T-helper 2 cell treated with Interferon-gamma antibody and Interleukin-4, amounts not matched to agents 5 μg/mL and 100 μg/mL, for 36 hours (primary cell): ENCODE results near the gene PHF21A.
"Not testable (repeated sequence)": the region's sequence is repeated elsewhere in the genome, so short reads cannot be mapped to it uniquely, and the experiment has no call there.

ENCODE experiments used
- DNase-seq: peaks from one replicate; pipeline ENCODE4 v3.0.0; 2021; ENCODE audit warnings: low spot score
- H3K27ac Mint-ChIP-seq: one replicate; pipeline ENCODE4 v1.8.0; 2021; ENCODE audit warnings: mild to moderate bottlenecking, mixed read lengths
- H3K27me3 Mint-ChIP-seq: one replicate; pipeline ENCODE4 v1.8.0; 2021; ENCODE audit warnings: low read depth, mixed read lengths
- H3K36me3 Mint-ChIP-seq: one replicate; pipeline ENCODE4 v1.8.0; 2021; ENCODE audit warnings: low read depth, mixed read lengths
- H3K4me1 Mint-ChIP-seq: one replicate; pipeline ENCODE4 v1.8.0; 2021; ENCODE audit warnings: low read depth, mixed read lengths
- H3K4me3 Mint-ChIP-seq: one replicate; pipeline ENCODE4 v1.8.0; 2022; ENCODE audit warnings: mild to moderate bottlenecking, moderate library complexity, mixed read lengths
- H3K9me3 Mint-ChIP-seq: one replicate; pipeline ENCODE4 v1.8.0; 2021; ENCODE audit warnings: mixed read lengths

The PHF21A gene

DNA sequence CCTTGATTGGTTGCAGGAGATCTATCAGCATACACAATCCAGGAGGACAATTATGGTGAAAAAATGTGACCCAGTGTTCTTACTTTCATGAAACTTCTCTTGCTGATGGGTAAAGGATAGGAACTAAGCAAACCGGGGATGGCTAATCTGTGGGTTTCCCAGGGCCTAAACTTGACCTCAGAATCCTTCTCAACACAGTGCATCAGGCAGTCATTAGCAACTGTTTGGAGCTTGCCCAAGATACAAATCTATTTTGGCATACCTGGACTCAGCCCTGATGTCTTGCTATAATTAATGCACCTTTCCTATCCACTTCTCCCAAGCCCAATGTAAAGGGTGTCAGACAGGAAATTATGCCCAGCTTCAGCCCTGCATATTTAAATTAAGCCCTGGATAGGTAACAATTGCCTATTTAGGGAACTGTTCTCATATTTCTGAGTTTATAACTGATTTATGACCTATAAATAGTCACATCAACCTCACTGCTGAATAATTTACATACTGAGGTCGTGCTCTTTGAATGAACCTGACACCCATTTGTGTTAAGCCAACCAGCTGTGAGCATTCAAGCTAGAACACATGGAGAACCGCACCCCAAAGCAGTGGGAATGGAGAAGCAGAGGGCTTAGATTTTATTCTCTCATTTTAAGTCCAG, 9.2 kb upstream of the PHF21A start:
- peaks cover 20% of the 10 kb centered on the region for H3K27me3 Mint-ChIP-seq
- no peak overlapping the region for H3K4me3 Mint-ChIP-seq
- H3K36me3 Mint-ChIP-seq: no peaks in the 10 kb centered on the region
- DNase-seq: no peak
- H3K9me3 Mint-ChIP-seq: no peaks in the 10 kb centered on the region
- peaks cover 15% of the 10 kb centered on the region for H3K4me1 Mint-ChIP-seq
- H3K27ac Mint-ChIP-seq: no peak overlapping the region

DNA sequence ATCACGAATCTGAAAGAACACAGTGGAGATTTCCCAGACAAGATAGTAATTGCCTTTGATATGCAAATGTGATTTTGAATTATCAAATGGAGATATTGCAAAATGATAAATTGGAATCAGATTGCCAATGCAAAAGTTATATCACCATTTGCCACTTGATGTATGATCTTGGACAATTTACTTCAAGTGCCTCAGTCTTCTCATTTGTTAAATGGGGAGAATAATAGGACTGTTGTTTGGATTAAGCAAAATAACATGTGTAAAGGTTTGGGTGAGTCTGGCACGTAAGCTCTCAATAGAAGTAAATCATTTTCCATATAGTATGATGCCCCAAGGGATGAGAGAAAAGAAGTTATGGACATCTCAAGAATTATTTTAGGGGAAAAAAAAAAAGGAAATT, 7.9 kb upstream of the PHF21A start:
- DNase-seq: no peak
- peaks cover 11% of the 10 kb centered on the region for H3K27me3 Mint-ChIP-seq
- no peaks in the 10 kb centered on the region for H3K36me3 Mint-ChIP-seq
- H3K4me3 Mint-ChIP-seq: no peak overlapping the region
- no peak overlapping the region for H3K27ac Mint-ChIP-seq
- peaks cover 19% of the 10 kb centered on the region for H3K4me1 Mint-ChIP-seq
- no peaks in the 10 kb centered on the region for H3K9me3 Mint-ChIP-seq

DNA sequence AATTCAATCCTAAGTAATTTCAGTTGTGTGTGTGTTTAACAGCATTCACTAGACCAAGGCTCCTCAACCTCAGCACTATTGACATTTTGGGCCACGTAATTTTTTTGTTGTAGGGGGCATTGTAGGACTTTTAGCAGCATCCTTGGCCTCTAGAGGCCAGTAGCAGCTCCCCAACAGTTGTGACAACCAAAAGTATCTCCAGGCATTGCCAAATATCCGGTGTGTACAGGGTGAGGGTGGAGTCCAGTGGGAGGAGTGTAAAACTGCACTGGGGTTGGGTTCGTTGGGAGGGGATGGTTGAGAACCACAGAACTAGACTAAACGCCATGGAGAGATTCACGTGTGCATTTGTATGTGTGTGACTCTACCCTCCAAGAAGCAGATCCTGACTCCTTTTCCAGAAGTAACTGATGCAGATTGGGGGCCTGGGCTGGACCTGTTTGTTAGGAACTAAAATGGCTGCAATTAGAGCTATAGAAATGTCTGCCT, 5.9 kb upstream of the PHF21A start:
- peak overlapping the region; percentile 10 for H3K4me3 Mint-ChIP-seq
- peak overlapping the region; percentile 64 for H3K27ac Mint-ChIP-seq

DNA sequence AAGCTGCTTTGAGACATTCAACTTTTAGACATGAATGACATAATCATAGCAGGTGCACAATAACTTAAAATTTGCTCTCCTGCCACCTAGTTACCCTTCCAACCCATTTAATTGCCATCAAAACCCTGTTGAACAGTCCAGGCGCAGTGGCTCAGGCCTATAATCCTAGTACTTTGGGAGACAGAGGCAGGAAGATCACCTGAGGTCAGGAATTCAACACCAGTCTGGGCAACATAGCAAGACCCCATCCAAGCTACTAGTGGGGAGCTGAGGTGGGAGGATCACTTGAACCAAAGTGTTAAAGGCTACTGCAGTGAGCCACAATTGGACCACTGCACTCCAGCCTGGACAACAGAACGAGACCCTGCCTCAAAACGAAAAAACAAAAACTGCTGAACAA, 4.0 kb upstream of the PHF21A start:
- Mint-ChIP-seq H3K9me3 (no peaks in the 10 kb centered on the region), H3K27ac (no peak overlapping the region), H3K27me3 (no peaks in the 10 kb centered on the region), H3K4me1 (peaks cover 24% of the 10 kb centered on the region), H3K4me3 (no peak overlapping the region), H3K36me3 (no peaks in the 10 kb centered on the region)
- no peak for DNase-seq

More for the DNA sequence above, 5.9 kb upstream of the PHF21A start:
- Mint-ChIP-seq H3K9me3 (no peaks in the 10 kb centered on the region), H3K36me3 (no peaks in the 10 kb centered on the region), H3K27me3 (peaks cover 3% of the 10 kb centered on the region), H3K4me1 (peaks cover 24% of the 10 kb centered on the region)
- DNase-seq: peak; percentile 63

DNA sequence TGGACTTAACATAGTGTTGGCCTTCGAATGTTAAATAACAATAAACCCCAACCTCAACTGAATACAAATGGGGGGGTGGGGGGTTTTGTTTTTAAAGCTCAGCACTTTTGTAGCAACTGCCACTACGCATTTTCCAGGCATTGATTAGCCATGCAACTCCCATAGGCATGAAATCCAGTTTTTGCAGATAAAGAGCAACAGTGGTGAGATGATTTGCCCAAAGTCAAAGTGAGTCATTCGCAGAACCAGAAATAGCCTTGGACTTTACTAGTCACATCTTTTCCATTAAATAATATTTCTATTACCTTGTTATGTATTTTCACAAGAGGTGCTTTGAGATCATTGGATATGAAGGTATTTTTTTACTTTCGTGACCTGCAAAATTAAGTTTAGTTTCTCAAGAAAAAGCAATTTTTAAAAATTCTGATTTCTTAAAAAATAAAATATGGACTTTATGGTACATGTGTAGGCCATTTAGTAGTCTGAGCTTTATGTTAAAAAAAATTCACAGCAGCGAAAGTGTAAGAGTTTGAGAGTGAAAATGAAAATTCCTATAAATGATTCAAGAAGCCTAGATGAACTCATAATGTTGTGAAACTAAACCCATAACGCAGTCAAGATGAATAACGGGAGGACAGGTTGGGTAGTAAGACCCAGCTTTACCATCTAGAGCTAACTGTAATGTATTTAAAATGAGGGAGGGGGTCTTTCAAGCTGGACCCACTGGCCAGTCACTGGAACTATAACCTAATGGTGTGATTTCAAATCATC, 1.9 kb upstream of the PHF21A start:
- peak overlapping the region; percentile 89 for H3K4me3 Mint-ChIP-seq
- H3K36me3 Mint-ChIP-seq: peaks cover 6% of the 10 kb centered on the region
- H3K27me3 Mint-ChIP-seq: no peaks in the 10 kb centered on the region
- no peak for DNase-seq
- H3K4me1 Mint-ChIP-seq: peaks cover 39% of the 10 kb centered on the region
- H3K9me3 Mint-ChIP-seq: no peaks in the 10 kb centered on the region
- no peak overlapping the region for H3K27ac Mint-ChIP-seq

DNA sequence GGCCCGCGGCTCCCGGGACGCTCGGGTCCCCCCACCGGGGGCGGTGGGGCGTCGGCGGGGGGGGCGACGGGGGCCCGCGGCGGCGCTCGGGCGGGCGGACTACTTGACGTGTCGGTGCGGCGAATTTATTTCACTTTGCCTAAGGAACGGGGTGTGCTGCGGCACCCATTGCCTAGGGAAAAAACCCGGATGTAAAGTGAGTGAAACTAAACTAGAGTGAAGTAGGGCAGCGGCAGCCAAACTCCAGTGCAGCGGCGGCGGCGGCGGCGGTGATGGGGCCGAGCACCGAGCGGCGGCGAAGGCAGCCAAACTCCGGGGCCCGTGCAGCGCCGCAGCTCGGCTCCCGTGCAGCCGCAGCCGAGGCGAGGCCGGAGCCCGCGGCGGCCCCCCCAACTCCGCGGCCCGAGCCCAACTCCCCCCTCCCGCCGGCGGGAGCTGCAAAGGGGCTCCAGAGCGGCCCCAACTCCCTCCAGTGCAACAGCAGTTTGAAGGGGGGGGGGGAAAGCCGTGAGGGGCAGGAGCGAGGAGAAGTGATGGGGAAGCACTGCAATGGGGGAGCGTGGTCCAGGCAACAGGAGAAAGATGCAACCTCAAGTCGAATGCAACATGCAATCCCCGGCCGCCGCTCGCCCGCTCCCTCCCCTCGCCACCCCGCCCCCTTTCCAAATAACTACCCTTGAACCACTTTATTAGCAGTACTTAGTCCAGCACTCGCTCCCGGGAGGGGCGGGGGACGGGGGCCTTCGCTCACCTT, 647 bp upstream of the PHF21A start:
- peaks cover 42% of the 10 kb centered on the region for H3K4me1 Mint-ChIP-seq
- DNase-seq: peak; percentile 80
- H3K4me3 Mint-ChIP-seq: peak overlapping the region; percentile 89
- no peaks in the 10 kb centered on the region for H3K27me3 Mint-ChIP-seq
- no peaks in the 10 kb centered on the region for H3K9me3 Mint-ChIP-seq
- peaks cover 6% of the 10 kb centered on the region for H3K36me3 Mint-ChIP-seq
- peak overlapping the region; percentile 90 for H3K27ac Mint-ChIP-seq

DNA sequence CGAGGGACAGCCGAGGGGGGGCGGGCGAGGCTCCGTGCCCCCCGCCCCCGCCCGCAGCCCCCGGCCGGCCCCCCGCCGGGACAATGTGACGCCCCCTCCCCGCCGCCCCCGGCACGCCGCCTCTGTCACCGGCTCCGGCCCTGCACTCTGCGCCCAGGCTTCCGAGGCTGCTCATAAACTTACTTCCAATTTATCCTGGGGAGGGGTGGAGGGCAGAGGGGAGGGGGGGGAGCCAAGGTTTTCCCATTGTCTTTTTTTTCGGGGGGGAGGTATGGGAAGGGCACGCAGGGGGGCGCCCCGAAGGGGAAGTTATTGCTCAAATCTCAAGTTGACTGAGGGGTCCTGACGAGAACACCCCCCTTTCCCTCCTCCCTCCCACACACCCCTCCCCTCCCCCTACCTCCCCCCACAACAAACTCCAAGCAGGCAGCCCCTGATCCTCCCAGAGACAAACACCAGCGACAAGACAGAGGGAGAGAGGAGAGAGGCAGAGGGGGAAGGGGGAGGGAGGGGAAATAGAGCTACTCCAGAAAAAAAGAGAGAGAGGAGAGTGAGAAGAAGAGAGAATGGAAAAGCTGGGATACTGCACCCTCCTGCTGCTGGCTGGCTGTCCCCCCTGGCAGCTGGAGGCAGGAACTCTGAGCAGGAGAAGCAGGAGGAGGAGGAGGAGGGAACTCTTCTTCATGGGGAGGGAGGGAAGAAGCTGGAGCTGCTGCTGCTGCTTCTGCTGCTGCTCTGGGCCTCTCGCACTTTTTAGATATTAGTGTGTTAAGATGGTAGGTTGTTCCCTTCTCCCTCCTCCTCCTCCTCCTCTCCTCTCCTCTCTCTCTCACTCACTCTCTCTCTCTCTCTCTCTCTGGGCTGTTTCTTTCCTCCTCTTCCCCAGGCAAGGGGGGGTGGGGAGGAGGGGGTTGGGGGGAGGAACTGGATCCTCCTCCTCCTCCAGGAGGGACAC, 631 bp downstream of the PHF21A start:
- Mint-ChIP-seq H3K36me3 (peaks cover 8% of the 10 kb centered on the region), H3K4me3 (peak overlapping the region; percentile 91), H3K9me3 (no peaks in the 10 kb centered on the region), H3K27ac (peak overlapping the region; percentile 94), H3K4me1 (peaks cover 44% of the 10 kb centered on the region), H3K27me3 (no peaks in the 10 kb centered on the region)
- peak; percentile 34 for DNase-seq

DNA sequence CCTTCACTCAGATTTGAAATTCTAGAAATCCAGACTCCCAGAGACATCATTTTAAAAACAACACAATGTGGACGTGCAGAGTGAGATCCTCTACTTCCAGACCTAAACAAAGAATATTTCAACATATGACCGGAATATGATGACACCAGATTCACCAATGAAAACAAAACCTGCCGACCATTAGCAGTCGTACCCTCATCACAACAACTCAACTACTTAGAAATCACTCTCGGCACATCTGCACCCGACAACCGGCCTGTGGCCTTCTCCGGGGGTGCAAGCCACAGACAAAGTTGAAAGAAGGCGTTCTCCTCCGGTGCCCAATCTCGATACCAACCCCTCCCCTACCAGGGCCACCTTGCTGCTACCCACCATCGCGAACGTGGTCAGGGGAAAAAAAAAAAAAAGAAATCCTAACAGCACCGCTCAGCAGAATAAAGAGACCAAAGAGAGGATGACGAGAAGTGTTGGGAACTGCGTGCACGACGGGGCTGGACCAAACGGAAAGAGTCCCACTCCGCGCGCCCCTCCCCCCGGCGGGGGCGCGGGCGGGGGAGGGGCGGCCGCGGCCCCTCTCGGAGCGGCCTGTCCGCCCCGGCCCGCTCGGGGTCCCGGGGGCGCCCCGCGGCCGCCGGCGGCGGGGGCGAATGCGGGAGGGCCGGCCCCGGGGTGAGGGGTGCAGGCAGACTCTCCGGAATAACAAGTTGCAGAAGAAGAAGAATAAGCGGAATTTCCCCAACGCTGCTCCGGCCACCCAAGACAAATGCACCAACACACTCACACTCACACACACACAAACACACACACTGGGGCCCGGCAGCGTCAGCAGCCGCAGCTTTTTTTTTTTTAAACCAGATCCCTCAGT, 1.7 kb downstream of the PHF21A start:
- peak overlapping the region; percentile 99 for H3K4me3 Mint-ChIP-seq
- H3K36me3 Mint-ChIP-seq: peaks cover 8% of the 10 kb centered on the region
- H3K4me1 Mint-ChIP-seq: peaks cover 48% of the 10 kb centered on the region
- peak; percentile 53 for DNase-seq
- no peaks in the 10 kb centered on the region for H3K9me3 Mint-ChIP-seq
- H3K27ac Mint-ChIP-seq: peak overlapping the region; percentile 99
- no peaks in the 10 kb centered on the region for H3K27me3 Mint-ChIP-seq

DNA sequence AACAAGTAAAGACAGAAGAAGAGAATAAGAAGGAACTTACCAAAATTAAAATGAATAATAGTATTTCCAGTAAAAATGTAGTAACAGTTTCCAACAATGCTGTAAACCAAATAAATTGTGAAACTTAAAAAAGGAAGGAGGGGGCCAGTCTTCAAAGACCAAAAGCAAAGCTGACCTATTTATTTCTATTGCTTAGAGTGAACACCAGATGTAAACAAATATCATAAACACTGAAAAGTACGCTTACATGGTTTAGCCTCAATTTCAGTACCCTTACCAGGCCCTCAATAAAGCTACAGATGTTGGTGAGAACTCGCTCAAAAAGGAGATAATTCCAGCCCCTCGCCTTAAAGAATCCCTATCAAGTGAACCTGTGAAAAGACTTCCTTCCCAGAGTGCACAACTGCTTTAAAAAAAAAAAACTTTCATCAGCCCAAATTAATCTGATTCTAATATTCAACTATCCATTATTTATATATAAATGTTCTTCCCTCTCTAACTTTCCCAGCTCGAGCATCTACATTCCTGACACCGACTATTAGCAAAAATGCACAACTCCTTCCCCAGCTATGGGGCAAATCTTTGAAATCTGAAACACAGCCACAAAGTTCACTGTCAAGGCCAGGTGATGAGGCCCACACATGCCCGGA, 2.4 kb downstream of the PHF21A start:
- H3K4me1 Mint-ChIP-seq: peaks cover 52% of the 10 kb centered on the region
- H3K4me3 Mint-ChIP-seq: peak overlapping the region; percentile 99
- no peak for DNase-seq
- peak overlapping the region; percentile 99 for H3K27ac Mint-ChIP-seq
- peaks cover 10% of the 10 kb centered on the region for H3K36me3 Mint-ChIP-seq
- H3K9me3 Mint-ChIP-seq: no peaks in the 10 kb centered on the region
- H3K27me3 Mint-ChIP-seq: no peaks in the 10 kb centered on the region

DNA sequence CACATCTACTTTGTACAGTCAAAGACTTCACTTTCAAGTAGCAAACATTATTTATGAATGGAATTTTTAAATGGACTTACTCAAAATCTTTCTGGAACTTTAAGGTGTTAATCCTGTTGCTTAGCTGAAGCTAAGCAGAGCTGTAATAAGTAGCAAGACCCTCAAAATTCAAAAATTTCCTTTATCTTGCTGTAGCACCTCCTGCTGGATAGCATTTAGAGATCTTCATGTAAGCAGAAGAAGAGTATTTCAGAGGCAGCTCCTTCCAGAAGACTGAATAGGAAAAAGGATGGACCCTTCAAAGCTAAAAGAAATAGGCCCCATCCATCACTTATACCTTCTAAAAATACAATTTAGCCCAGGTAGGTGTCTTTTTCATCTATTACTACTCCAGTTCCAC, 3.4 kb downstream of the PHF21A start:
- no peaks in the 10 kb centered on the region for H3K9me3 Mint-ChIP-seq
- H3K4me1 Mint-ChIP-seq: peaks cover 54% of the 10 kb centered on the region
- no peaks in the 10 kb centered on the region for H3K27me3 Mint-ChIP-seq
- no peak for DNase-seq
- peak overlapping the region; percentile 38 for H3K27ac Mint-ChIP-seq
- peaks cover 12% of the 10 kb centered on the region for H3K36me3 Mint-ChIP-seq
- H3K4me3 Mint-ChIP-seq: peak overlapping the region; percentile 99

DNA sequence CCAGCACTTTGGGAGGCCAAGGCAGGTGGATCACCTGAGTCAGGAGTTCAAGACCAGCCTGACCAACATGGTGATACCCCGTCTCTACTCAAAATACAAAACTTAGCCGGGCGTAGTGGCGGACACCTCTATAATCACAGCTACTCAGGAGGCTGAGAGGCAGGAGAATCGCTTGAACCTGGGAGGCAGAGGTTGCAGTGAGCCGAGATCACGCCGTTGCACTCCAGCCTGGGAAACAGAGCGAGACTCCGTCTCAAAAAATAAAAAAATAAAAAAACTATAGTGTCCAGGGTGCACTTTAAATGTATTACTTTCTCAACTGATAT, 4.6 kb downstream of the PHF21A start:
- H3K4me3 Mint-ChIP-seq: peak overlapping the region; percentile 71
- not testable (repeated sequence) for H3K27me3 Mint-ChIP-seq

DNA sequence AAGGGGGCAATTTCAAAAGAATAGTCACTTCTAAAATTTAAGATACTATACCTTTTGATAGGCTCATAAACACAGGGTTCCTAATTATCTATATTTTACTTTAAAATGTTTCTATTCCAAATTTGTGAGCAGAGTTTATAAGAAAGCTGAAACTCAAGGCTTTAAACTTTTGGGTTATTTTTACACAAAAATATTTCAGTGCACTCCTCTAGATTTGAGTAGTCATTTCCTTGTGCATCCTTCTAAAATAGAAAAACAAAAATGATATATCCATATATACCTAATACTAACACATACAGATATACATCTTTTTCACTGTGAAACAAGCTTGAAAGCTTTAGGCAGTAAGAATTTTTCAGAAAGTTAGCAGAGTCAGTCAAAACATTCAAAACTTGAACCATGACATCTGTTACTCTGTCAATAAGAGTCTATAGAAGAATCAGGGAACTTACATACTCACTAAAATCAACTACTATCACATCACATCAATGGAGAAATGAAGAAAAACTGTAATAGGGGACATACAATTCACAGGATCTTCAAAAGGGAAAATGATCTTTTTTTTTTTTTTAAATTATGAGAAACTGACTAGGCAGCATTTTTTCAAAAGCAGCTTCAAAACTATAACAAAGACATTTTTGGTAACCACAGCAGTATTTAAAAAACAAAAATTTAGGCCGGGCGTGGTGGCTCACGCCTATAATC, 5.1 kb downstream of the PHF21A start:
- Mint-ChIP-seq H3K27me3 (no peaks in the 10 kb centered on the region), H3K4me1 (peaks cover 57% of the 10 kb centered on the region), H3K4me3 (peak overlapping the region; percentile 71), H3K27ac (peak overlapping the region; percentile 85), H3K9me3 (no peaks in the 10 kb centered on the region), H3K36me3 (peaks cover 12% of the 10 kb centered on the region)
- DNase-seq: no peak

More for the DNA sequence above, 4.6 kb downstream of the PHF21A start:
- H3K9me3 Mint-ChIP-seq, DNase-seq: not testable (repeated sequence)
- peaks cover 12% of the 10 kb centered on the region for H3K36me3 Mint-ChIP-seq
- H3K4me1 Mint-ChIP-seq: peaks cover 57% of the 10 kb centered on the region
- H3K27ac Mint-ChIP-seq: peak overlapping the region; percentile 85
